LNCAP (cell line): ENCODE measurements around the gene GRIA3.
A peak's percentile ranks its signal among the peaks of the same experiment; 100 is the strongest.

Experiments used
- CTCF ChIP-seq: fragments of 450-650 bp; IDR thresholded peaks from 2 replicates; pipeline ENCODE4 v1.5.1; 2017; ENCODE audit warnings: mild to moderate bottlenecking

The GRIA3 gene

DNA sequence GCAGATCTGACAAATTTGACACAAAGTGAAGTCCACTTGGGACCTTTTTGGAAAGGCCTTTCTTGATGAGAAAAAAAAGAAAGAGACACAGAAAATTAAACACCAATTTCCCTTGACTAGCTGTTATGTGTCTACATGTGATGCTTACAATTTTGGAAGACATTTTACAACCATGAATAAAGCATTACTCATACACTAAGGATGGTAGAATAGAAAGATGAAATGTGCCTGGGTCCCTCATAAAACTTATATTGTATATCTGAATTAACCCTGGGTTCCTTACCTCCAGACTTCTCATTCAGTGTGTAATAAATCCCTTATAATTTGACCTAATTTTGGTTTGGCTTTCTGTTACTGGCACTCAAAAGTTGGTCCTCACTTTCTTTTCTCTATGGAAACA, 16.5 kb upstream of the GRIA3 start:
- TF ChIP-seq CTCF, result no peak

DNA sequence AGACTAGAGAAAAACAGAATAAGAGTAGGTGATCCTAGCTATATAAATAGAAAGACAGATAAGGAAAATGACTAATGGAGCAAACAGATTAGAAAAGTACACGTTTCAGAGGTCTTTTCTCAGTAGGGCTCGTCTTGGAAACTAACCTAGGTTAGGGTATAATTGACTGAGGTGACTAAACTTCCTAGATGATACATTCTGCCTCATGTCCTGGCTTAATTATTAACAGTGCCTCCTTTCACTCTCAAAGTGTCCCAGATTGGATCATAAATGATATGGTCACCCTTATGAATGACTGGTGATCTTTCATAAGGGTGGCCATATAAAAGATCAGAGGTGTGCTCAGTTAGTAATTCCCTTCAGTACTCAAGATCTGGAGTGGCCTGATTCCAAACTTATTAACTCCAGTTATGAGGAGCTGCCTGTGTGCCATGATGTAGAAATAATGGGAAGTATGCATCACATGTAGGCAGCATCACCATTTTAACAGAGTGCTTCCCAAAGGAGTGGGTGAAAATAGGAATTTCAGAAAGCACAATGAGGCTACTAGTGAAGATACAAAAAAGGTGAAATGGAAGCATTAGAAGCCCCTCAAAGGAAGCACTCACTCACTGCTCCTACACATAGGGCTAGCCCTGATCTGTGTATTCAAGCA, 14.7 kb upstream of the GRIA3 start:
- no peak for TF ChIP-seq CTCF

DNA sequence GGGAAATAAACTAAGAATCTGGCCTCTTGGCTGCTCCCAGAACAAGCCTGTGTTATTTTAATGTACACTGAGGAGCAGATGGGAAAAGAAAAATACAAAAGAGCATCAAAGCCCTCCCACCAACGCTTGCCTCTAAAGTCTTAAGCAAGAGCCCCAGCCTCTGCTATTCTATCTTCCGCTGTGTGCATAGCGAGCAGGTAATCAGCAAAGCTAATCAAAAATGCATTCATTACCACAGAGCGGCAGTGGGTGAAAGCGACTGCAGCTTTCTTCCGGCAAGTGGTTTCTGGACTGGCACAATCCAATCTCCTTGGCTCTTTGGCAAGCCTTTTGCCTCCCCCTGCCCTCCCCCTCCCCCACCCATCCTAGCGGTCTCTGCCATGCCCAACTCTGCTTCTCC, 13.5 kb upstream of the GRIA3 start:
- TF ChIP-seq CTCF, result no peak

- TF ChIP-seq CTCF, result no peak
Measured at GRCh38 chrX:123171781-123172180, 12.3 kb upstream of the GRIA3 start.

- no peak for TF ChIP-seq CTCF
Measured at GRCh38 chrX:123172869-123173268, 11.2 kb upstream of the GRIA3 start.

GRCh38 chrX:123173833-123174232, 10.2 kb upstream of the GRIA3 start:
- peak; percentile 49 for TF ChIP-seq CTCF

GRCh38 chrX:123175366-123176122, 8.5 kb upstream of the GRIA3 start:
- TF ChIP-seq CTCF, result no peak
